ENCODE data around the gene ACSM4.

DNA sequence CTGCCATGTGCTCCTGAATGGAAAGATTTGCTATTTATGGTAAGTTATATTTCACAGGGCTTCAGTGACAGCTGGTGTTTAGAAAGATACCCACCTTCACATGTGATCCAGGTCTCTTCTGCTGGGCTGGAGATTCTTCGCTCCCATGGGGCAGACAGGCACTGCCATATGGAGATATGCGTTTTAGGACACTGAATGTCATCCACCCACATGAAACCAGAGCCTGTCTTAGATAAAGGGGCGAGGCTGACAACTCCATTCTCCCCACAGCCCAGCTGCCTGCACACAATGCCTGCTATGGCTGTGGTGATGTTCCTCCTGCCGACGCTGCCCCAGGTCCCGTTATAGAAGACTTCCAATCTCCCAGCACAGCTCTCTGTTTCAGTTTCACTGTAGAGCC, 69.4 kb downstream of the ACSM4 start:
- TF ChIP-seq, protein P1, sequence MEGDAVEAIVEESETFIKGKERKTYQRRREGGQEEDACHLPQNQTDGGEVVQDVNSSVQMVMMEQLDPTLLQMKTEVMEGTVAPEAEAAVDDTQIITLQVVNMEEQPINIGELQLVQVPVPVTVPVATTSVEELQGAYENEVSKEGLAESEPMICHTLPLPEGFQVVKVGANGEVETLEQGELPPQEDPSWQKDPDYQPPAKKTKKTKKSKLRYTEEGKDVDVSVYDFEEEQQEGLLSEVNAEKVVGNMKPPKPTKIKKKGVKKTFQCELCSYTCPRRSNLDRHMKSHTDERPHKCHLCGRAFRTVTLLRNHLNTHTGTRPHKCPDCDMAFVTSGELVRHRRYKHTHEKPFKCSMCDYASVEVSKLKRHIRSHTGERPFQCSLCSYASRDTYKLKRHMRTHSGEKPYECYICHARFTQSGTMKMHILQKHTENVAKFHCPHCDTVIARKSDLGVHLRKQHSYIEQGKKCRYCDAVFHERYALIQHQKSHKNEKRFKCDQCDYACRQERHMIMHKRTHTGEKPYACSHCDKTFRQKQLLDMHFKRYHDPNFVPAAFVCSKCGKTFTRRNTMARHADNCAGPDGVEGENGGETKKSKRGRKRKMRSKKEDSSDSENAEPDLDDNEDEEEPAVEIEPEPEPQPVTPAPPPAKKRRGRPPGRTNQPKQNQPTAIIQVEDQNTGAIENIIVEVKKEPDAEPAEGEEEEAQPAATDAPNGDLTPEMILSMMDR (IDR thresholded peaks at IDR 0.05; ENCODE audit: poor library complexity), result no peak
- TF ChIP-seq EZH2 (IDR thresholded peaks at IDR 0.05; ENCODE audit: borderline replicate concordance), result no peak

Measured in hepatocyte (in vitro differentiated cells).